ENCODE results near the gene DMPK. TPM values are rescaled to one million over a fixed set of nuclear protein-coding genes. Genes with fewer than 3 reads are reported as not detected.

Gene DMPK
- total RNA-seq, 4 donors from 2014 or later, result 18.9 to 32.6 (median 26.3) TPM

GRCh38 chr19:45762870-45763631 lies 19.2 kb downstream of the DMPK start:
- TF ChIP-seq POLR2A (IDR thresholded peaks at IDR 0.05) (no peak), CTCF (IDR thresholded peaks at IDR 0.05) (no peak)
- Histone ChIP-seq H3K36me3 (peaks cover 0 to 3% of the 10 kb centered on the region in 2 donors), H3K27me3 (no peaks in the 10 kb centered on the region), H3K4me1 (peaks cover 33 to 37% of the 10 kb centered on the region in 2 donors), H3K4me3 (replicated peaks in 1 of 3) (no peak overlapping the region), H3K9me3 (no peaks in the 10 kb centered on the region), H3K27ac (no peak overlapping the region)
- 87 to 95% methylated on average over 10 to 12 of the region's 15 CpGs for WGBS, 2 donors
- intact Hi-C loops (cut with DNase I), result loop anchor here (10.0 kb wide), 1 partner anchor 48 kb away; no protein-coding TSS in a partner anchor
- DNase-seq, result no peak

GRCh38 chr19:45761714-45762113 lies 20.6 kb downstream of the DMPK start:
- Histone ChIP-seq H3K4me1 (peaks cover 28 to 32% of the 10 kb centered on the region in 2 donors), H3K4me3 (replicated peaks in 1 of 3) (no peak overlapping the region), H3K9me3 (no peaks in the 10 kb centered on the region), H3K36me3 (peaks cover 0 to 3% of the 10 kb centered on the region in 2 donors), H3K27me3 (no peaks in the 10 kb centered on the region), H3K27ac (no peak overlapping the region)
- 79 to 86% methylated on average over 4 to 11 of the region's 17 CpGs for WGBS, 2 donors
- TF ChIP-seq CTCF (IDR thresholded peaks at IDR 0.05) (no peak), POLR2A (IDR thresholded peaks at IDR 0.05) (no peak)
- intact Hi-C loops (cut with DNase I), result loop anchor here (10.0 kb wide), 1 partner anchor 47 kb away; no protein-coding TSS in a partner anchor
- no peak for DNase-seq

- no peak for TF ChIP-seq CTCF (IDR thresholded peaks at IDR 0.05)
- TF ChIP-seq POLR2A (IDR thresholded peaks at IDR 0.05), result no peak
- H3K36me3 ChIP-seq, result no peaks in the 10 kb centered on the region
- no peaks in the 10 kb centered on the region for H3K9me3 ChIP-seq
- intact Hi-C loops (cut with DNase I), result no loop called here
- WGBS, 2 donors, result 86 to 94% methylated on average over 5 to 9 of the region's 9 CpGs
- no peak for DNase-seq
- no peaks in the 10 kb centered on the region for H3K27me3 ChIP-seq
- H3K27ac ChIP-seq, result no peak overlapping the region
- H3K4me3 ChIP-seq (replicated peaks in 1 of 3), result no peak overlapping the region
- H3K4me1 ChIP-seq, result peaks cover 4% of the 10 kb centered on the region in 2 donors
These were observed 23.4 kb downstream of the DMPK start for GRCh38 chr19:45758921-45759320.

GRCh38 chr19:45757695-45758094 lies 24.6 kb downstream of the DMPK start:
- Histone ChIP-seq H3K4me3 (replicated peaks in 1 of 3) (no peak overlapping the region), H3K27ac (no peak overlapping the region), H3K27me3 (no peaks in the 10 kb centered on the region), H3K4me1 (no peaks in the 10 kb centered on the region), H3K9me3 (no peaks in the 10 kb centered on the region), H3K36me3 (no peaks in the 10 kb centered on the region)
- 80 to 81% methylated on average over 9 of the region's 9 CpGs for WGBS, 2 donors
- intact Hi-C loops (cut with DNase I), result no loop called here
- no peak for DNase-seq
- TF ChIP-seq CTCF (IDR thresholded peaks at IDR 0.05) (no peak), POLR2A (IDR thresholded peaks at IDR 0.05) (no peak)

- intact Hi-C loops (cut with DNase I), result no loop called here
- TF ChIP-seq CTCF (IDR thresholded peaks at IDR 0.05), result no peak
- no peak for TF ChIP-seq POLR2A (IDR thresholded peaks at IDR 0.05)
- Histone ChIP-seq H3K27ac (no peak overlapping the region), H3K27me3 (no peaks in the 10 kb centered on the region), H3K4me1 (no peaks in the 10 kb centered on the region), H3K36me3 (no peaks in the 10 kb centered on the region), H3K9me3 (no peaks in the 10 kb centered on the region), H3K4me3 (replicated peaks in 1 of 3) (no peak overlapping the region)
- DNase-seq, result no peak
- 67 to 89% methylated on average over 2 to 8 of the region's 8 CpGs for WGBS, 2 donors
These were observed 28.0 kb downstream of the DMPK start for GRCh38 chr19:45754323-45754722.
